ENCODE data around the gene VAMP8. TPM values are rescaled to one million over a fixed set of nuclear protein-coding genes. Genes with fewer than 3 reads are reported as not detected.
A peak's percentile ranks its signal among the peaks of the same experiment; 100 is the strongest.
"Not testable (repeated sequence)": the region's sequence is repeated elsewhere in the genome, so short reads cannot be mapped to it uniquely, and the experiment has no call there.

VAMP8 gene
- total and polyA plus RNA-seq, 9 donors = 5.9 to 58.4 (median 24.7) TPM

DNA sequence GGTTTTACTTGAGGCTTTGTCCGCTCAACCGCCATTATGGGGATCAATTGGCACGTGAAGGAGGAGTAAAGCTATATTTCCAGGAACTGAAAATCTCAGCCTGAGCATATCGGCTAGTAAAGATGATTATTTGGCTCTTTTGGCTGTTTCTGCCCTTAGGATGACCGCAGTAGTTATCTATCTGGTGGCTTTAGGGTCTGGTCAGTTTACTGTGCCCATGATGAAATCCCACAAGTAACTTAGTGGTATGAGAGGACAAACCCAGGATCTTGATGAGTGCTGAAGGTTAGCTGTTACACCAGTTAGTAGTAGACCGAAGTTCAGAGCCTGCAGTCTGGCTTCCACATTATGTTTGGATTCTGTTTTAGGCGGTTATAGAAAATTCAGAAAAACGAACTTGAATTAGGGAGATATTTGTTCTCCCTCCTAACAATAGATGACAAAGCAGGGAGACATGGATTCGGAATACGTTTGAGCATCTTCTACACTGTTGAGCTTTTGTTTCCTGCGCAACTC lies 37.2 kb upstream of the VAMP8 start:
- no peaks in the 10 kb centered on the region for H3K9me3 ChIP-seq
- intact Hi-C loops (cut with DNase I) = no loop called here
- peak overlapping the region; percentile 68 for H3K4me3 ChIP-seq
- DNase-seq = no peak
- 4 to 6% (median 6%) methylated on average over 11 of the region's 11 CpGs for WGBS, 3 donors
- no peaks in the 10 kb centered on the region for H3K36me3 ChIP-seq
- H3K27me3 ChIP-seq = no peaks in the 10 kb centered on the region
- peaks cover 4% of the 10 kb centered on the region for H3K4me1 ChIP-seq (ENCODE audit: insufficient read depth)
- TF ChIP-seq POLR2A (IDR thresholded peaks at IDR 0.05) = no peak
- TF ChIP-seq, protein P1, sequence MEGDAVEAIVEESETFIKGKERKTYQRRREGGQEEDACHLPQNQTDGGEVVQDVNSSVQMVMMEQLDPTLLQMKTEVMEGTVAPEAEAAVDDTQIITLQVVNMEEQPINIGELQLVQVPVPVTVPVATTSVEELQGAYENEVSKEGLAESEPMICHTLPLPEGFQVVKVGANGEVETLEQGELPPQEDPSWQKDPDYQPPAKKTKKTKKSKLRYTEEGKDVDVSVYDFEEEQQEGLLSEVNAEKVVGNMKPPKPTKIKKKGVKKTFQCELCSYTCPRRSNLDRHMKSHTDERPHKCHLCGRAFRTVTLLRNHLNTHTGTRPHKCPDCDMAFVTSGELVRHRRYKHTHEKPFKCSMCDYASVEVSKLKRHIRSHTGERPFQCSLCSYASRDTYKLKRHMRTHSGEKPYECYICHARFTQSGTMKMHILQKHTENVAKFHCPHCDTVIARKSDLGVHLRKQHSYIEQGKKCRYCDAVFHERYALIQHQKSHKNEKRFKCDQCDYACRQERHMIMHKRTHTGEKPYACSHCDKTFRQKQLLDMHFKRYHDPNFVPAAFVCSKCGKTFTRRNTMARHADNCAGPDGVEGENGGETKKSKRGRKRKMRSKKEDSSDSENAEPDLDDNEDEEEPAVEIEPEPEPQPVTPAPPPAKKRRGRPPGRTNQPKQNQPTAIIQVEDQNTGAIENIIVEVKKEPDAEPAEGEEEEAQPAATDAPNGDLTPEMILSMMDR (IDR thresholded peaks at IDR 0.05) = no peak
- peak overlapping the region; percentile 97 to 98 for H3K27ac ChIP-seq

GRCh38 chr2:85541262-85541661 lies 36.1 kb upstream of the VAMP8 start:
- no peak overlapping the region for H3K27ac ChIP-seq
- no peaks in the 10 kb centered on the region for H3K9me3 ChIP-seq
- H3K4me1 ChIP-seq (ENCODE audit: insufficient read depth) = peaks cover 4% of the 10 kb centered on the region
- 29 to 36% (median 32%) methylated on average over 4 of the region's 4 CpGs for WGBS, 3 donors
- no peaks in the 10 kb centered on the region for H3K36me3 ChIP-seq
- no peaks in the 10 kb centered on the region for H3K27me3 ChIP-seq
- H3K4me3 ChIP-seq = peak overlapping the region; percentile 68
- intact Hi-C loops (cut with DNase I) = no loop called here
- DNase-seq = no peak
- no peak for TF ChIP-seq POLR2A (IDR thresholded peaks at IDR 0.05)
- TF ChIP-seq, protein P1 (IDR thresholded peaks at IDR 0.05) = no peak
- TF ChIP-seq EP300 (IDR thresholded peaks at IDR 0.05) = no peak

- intact Hi-C loops (cut with DNase I) = no loop called here
- no peak for DNase-seq
- H3K4me3 ChIP-seq = no peak overlapping the region
- H3K27ac ChIP-seq = no peak overlapping the region
- H3K9me3 ChIP-seq = no peaks in the 10 kb centered on the region
- H3K4me1 ChIP-seq (ENCODE audit: insufficient read depth) = peaks cover 4% of the 10 kb centered on the region
- 51 to 53% (median 52%) methylated on average over 5 of the region's 5 CpGs for whole genome bisulfite sequencing, 3 donors
- TF ChIP-seq, protein P1 (IDR thresholded peaks at IDR 0.05) = no peak
- no peak for TF ChIP-seq EP300 (IDR thresholded peaks at IDR 0.05)
- no peak for TF ChIP-seq POLR2A (IDR thresholded peaks at IDR 0.05)
- H3K27me3 ChIP-seq = no peaks in the 10 kb centered on the region
- no peaks in the 10 kb centered on the region for H3K36me3 ChIP-seq
These were observed 35.5 kb upstream of the VAMP8 start for GRCh38 chr2:85541753-85542457.

DNA sequence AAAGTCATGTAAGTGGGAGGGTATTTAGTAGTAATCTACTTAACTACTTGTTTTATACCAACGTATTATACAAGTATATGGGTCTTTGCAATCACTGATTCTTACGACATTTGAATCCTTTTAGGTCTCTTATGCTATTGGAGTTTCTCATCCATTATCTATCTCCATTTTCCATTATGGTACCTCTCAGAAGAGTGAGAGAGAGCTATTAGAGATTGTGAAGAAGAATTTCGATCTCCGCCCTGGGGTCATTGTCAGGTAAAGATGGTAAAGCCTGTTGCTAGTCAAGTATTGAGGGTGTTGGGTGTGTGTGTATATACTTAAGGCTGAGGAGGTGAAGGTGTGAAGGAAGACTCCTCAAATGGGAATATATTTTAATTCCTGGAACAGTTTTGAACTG lies 34.6 kb upstream of the VAMP8 start:
- H3K27me3 ChIP-seq = no peaks in the 10 kb centered on the region
- TF ChIP-seq POLR2A (IDR thresholded peaks at IDR 0.05) (no peak), EP300 (IDR thresholded peaks at IDR 0.05) (no peak)
- TF ChIP-seq, protein P1 (IDR thresholded peaks at IDR 0.05) = no peak
- H3K9me3 ChIP-seq = no peaks in the 10 kb centered on the region
- DNase-seq = no peak
- WGBS, 3 donors = 71 to 75% (median 74%) methylated on average over 4 of the region's 4 CpGs
- no peak overlapping the region for H3K4me3 ChIP-seq
- H3K36me3 ChIP-seq = no peaks in the 10 kb centered on the region
- H3K4me1 ChIP-seq (ENCODE audit: insufficient read depth) = no peaks in the 10 kb centered on the region
- H3K27ac ChIP-seq = no peak overlapping the region
- intact Hi-C loops (cut with DNase I) = no loop called here

DNA sequence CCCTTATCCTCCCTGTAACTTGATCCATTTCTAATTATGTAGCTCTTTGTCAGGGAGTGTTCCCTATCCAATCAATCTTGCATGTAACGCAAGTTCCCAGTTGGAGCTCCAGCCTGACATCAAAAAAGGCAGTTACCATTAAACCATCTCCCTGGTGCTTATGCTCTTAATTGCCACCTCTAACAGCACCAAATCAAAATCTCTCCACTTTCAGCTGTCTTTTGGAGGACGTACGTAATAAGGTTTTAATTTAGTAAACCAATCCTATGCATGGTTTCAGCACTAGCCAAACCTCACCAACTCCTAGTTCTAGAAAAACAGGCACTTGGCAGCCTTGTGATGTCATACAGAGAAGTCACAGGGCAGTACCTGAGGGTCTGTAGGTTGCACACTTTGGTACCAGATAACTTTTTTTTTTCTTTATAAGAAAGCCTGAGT lies 33.1 kb upstream of the VAMP8 start:
- not testable (repeated sequence) for H3K27ac ChIP-seq

GRCh38 chr2:85544915-85545779 lies 32.2 kb upstream of the VAMP8 start:
- not testable (repeated sequence) for H3K9me3 ChIP-seq; H3K4me1 ChIP-seq (ENCODE audit: insufficient read depth)

More for the DNA sequence above, 33.1 kb upstream of the VAMP8 start:
- H3K36me3 ChIP-seq; H3K27me3 ChIP-seq; DNase-seq; H3K9me3 ChIP-seq; H3K4me1 ChIP-seq (ENCODE audit: insufficient read depth); H3K4me3 ChIP-seq; intact Hi-C loops (cut with DNase I): not testable (repeated sequence)
- WGBS, 3 donors = 78 to 83% (median 79%) methylated on average over 3 of the region's 3 CpGs

More at GRCh38 chr2:85544915-85545779, 32.2 kb upstream of the VAMP8 start:
- DNase-seq; H3K27ac ChIP-seq; intact Hi-C loops (cut with DNase I); H3K4me3 ChIP-seq; H3K27me3 ChIP-seq; H3K36me3 ChIP-seq: not testable (repeated sequence)
- 70 to 85% (median 78%) methylated on average over 5 of the region's 5 CpGs for WGBS, 3 donors
